CD4-positive, alpha-beta T cell treated with Interleukin-15 for 1 hour (primary cell): ENCODE data around the gene TTC3.

Source experiments
- DNase-seq: peaks from one replicate; pipeline ENCODE4 v3.0.0-alpha.2; 2020

The TTC3 gene

DNA sequence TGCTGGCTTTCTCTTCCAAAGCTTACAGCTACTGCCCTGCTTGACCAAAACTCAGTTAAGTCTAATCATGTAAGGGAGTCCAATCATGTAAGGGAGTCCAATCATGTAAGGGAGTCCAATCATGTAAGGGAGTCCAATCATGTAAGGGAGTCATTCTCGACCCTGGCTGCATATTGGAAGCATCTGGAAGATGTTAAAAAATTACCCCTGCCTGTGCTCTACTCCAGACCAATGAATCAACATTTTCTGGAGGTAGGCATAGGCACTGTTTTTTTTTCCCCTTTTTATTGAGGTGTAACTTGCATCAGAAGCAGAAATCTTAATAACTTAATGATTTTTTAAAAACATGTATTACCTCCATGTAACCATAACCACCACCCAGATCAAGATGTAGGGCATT lies 9.6 kb upstream of the TTC3 start:
- DNase-seq, result no peak

DNA sequence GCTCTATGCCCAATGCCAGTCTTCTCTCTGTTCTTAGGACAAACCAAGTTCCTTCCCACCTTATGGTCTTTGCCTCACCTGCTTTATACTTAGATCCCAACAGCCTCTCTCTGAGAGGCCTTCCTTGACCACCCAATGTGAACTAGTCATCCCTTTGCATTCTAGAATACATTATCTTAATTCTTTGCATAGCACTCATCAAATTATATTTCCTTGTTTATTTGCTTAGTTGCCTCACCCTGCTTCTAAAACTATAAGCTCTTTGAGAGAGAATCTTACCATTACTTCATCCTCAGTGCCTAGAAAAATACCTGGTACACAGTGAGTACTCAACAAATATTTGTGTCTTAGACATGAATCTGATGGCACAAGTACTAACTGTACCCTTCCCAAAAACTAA lies 8.2 kb upstream of the TTC3 start:
- no peak for DNase-seq

DNA sequence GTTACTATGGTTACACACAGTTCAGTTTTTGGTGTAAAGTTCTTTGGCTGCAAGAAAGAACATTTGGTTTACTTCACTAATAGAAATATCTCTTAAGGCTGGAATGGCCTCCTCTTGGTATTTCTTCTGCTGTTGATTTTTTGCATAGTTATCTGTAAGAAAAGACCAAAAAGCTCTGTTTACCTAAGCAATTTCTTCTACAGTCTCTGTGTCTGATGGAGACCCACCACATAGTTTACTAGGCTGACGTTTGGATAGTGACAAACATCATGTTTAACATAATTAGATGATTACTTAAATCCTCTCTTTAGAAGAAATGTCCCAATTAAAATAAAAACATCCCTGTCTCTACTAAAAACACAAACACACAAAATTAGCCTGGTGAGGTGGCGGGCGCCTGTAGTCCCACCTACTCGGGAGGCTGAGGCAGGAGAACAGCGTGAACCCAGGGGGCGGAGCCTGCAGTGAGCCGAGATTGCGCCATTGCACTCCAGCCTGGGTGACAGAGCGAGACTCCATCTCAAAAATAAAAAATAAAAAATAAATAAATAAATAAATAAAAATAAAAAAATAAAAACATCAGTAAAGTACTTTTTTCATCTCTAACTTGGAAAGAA lies 7.4 kb upstream of the TTC3 start:
- no peak for DNase-seq

DNA sequence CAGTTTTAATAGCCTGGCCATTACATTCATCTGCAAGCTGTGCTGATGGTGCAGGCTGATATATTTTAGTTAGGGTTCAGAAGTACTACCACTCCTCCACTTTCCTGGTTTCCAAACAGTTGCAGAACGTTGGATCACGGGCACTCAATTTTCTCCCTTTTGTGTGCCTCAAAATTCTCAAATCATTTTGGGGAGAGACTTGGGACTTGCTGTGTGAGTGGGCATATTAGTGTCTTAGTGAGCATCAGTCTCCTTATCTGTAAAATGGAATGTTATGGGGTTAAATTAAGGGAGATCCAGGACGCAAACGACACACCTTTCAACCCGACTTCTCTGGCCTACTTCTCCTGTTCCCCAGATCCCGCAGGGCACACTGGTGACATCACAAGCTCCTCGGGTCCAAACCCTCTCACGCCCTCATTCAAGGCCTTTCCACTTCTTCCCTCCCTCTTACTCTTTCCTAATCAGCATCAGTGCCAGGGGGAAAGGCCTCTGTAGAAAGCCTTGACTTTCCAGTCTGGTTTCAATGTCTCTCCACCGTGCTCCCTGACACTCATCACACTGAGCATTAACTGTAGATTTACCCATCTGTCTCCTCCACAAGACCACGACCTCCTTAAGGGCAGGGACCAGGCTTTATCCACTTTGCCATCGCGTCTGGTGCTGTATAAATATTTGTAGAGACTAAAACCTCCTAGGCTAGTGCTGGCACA lies 1.3 kb upstream of the TTC3 start:
- no peak for DNase-seq

DNA sequence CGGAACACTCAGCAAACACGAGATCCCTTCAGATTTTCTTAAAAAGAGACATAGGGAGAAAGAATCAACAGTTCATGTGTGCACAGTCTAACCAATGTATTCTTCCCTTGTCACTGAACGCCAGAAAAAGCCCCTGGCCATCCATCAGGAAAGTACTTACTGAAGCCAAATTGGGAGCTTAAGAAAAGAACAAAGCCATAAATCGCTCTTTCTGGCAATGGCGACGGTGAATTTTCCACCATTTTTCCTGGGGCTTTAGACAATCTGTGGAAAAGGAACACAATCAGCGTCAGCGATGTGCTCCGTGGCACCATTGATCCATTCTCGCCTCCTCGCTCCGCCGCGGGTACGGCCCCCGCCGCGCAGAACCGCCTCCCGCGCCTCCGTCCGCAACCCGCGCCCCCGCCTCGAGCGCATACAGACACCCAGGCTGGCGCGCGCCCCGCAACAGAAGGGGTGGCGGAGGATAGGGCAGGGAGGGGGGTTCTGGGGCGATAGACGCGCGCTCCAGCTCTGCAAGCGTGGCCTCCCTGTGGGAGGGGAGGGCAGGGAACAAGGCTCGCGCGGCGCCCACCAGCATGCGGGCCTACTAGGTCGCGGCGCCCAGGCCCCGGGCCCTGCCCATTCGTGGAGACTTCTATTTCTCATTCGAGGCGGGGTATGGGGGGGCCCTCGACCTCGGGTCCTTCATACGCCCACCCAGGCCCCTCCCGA lies 623 bp upstream of the TTC3 start:
- peak; percentile 85 for DNase-seq

DNA sequence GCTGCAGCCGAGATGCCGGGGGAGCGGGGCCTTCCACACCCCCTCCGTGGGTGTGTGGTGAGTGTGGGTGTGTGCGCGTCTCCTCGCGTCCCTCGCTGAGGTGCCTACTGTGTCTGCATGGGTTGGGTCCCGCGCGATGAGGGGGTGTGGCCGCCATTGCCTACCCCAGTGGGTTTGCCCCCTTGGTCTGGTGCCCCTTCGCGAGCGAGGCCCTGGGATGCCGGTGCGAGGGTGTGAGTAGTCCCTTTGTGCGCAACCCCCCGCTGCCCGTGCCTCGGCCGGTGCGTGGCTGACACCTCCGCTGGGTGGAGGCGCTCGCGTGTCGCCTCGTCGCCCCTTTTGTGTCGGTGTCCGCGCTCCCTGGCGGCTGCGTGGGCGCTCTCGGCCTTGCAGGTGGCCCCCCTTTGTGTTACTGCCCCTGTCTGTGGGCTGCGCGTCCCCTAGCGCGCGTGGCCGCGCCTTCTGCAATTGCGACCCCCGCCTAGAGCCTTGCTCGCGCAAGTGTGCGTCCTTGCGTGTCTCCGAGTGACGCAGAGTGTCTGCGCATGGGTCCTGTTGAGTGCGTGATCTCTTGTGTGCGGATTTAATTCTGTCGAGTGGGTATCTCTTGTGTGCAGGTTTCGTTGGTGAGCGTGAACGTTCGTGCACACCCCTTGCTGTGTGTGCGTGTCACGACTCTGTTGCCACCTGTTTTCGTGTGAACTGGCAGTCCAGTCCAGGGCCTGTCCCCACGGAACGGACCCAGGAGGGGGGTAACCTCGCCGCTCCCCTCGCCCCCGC lies 553 bp downstream of the TTC3 start:
- DNase-seq, result peak; percentile 86

DNA sequence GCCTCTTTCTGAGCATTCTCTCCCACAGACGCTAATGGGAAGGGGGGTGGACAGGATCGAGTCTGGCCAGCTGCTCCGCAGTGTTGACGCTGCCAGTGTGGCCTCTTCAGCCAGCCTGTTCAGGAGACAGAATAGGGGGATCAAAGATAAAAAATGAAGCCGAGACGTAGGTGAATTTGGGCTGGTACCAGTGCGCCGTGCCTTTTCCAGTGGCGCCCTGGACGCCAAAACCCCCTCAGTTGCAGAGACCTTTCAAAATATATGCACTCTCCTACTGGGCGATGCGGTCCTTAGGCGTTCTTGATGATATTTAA lies 1.1 kb downstream of the TTC3 start:
- no peak for DNase-seq

DNA sequence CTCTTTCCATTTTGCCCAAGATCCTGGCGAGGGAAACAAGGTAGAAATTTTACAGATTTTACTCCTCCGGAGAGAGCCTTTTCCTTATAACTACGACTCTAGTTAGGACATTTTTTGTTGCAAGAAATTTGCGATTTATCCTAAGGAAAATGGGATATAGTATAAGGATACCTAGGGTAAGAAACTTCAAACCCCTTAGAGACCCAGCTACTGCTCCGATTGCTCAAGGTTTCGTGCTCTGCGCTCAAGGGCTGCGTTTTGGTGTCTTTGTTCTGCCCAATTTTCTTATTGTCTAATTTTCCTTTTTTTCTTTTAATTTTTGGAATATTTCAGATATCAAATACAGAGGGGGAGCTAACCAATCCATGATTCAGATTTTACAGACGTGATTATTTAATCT lies 1.5 kb downstream of the TTC3 start:
- DNase-seq, result no peak

DNA sequence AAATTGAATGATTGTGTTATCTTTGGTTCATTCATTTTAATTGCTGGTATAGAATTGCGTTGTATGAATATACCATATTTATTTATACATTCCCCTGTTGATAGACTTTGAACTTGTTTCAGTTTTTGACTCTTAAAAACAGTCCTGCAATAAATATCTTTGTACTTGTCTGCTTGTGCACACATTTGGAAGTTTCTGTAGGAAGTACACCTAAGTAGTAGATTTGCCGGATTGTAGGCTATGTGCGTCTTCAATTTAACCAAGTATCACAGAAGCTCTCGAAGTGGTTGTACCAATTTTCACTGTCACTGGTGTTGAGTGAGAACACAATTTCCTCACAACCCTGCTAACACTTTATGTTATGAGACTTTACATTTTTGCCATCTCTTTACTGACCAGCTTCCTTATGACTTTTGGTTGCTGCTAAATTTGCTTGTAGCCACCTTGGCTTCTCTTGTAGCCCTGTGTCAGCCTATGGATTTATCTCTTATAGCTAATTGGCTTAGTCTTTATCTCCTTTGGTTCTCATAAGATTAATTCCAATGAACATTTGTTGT lies 2.2 kb downstream of the TTC3 start:
- no peak for DNase-seq

DNA sequence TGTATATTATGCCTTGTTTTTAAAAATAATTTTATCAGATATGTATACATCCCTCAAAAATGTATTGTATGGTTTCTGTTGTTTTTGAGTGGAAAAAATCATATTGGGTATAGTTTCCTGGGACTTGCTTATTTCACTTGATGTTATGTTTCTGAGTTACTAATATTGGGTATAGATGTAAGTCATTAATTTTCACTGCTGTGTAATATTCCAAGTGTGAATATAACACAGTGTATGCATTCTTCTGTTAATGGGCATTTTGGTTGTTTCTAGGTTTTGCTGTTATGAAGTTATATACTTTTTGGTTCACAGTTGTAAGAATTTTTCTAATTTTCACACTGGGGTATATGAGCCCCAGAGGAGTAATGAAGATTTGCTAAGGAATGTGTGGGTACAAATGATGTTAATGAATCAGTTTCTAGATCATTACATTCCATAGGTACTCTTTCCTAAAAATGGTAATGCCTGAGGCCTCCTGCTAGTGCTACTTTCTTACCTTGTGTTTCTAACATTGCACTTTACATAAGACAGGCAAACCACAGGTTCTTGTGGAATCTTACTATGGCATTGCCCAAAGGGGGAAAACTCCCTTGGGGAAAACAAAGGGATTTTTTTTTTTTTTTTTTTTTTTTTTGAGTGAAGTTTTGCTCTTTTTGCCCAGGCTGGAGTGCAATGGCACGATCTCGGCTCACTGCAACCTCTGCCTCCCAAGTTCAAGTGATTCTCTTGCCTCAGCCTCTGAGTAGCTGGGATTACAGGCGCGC lies 3.2 kb downstream of the TTC3 start:
- DNase-seq, result no peak

DNA sequence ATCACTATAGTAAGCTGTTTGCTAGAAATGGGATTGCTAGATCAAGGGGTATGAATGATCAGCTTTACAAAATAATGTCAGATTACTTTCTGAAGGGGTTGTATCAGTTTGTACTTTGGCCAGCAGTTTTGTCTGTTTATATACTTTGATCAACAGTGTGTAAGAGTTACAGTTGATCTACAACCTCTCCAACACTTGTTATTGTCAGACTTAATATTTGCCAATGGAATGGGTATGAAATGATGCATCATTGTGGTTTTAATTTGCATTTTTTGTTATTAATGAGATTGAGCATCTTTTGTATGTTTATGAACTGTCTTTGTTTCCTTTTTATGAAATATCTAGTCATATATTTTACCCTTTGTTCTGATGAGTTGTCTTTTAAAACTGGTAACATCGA lies 4.3 kb downstream of the TTC3 start:
- DNase-seq, result no peak

DNA sequence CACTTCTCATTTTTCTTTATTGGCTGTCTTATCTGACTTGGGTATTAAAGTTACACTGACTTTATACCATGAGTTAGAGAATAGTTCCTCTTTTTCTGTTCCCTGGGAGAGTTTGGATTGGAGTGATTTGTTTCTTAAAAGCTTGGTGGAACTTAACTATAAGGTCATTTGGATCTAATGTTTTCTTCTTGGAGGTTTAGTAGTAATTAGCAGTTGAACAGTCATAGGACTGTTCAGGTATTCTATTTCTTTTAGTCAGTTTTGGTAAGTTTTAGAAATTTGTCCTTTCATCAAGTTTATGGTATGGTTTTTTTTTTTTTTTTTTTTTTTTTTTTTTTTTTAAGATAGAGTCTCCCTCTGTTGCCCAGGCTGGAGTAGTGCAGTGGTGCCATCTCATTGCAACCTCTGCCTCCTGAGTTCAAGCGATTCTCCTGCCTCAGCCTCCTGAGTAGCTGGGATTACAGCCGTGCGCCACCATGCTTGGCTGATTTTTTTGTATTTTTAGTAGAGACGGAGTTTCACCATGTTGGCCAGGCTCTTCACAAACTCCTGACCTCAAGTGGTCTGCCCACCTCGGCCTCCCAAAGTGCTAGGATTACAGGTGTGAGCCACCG lies 6.3 kb downstream of the TTC3 start:
- no peak for DNase-seq

DNA sequence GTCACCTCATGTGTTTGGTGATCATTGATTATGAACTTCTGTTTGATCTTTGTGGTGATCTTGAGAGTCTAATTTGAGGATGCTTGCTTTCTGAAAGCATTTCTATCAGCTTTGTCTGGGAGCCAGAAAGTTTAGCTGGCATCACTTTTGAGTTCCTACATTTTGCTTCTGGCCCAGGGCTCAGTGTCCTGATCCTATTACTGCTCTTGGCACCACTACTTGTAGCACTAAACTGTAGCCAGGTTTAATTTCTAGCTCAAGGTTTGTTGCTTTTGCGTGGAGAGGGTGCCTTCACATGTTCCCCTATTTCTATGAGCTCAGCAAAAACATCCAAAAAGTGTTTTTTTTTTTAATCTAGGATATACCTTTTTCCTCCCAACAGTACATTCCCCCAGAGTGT lies 9.3 kb downstream of the TTC3 start:
- DNase-seq, result no peak

DNA sequence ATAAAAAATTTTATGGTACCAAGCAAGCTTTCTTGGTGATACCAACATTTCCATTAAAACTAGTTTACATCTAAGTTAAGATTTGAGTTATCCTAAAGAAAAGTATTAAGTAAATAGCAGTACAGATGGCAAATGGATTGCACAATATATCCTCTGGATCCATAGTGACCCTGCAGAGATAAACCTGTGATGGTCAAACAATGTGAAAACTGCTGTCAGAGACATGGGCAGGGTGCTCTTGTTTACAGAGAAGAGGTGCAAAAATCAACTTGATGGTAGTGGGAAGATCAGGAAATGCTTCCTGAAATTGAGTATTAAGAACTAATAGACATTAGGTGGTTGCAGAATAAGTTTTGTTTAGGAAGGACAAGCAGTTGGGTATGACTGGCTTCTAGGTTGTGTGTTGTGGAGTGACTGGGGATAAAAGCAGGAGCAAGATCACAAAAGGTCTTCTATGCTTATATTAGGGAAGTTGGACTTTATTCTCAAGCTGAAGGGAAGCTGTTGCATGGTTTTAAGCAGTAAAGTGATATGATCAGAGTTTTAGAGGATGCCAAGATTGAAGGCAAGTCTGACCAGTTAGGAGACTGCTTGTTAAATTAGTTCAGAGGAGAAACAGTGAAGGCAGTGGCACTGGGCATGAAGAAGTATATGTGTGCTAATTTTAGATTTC lies 9.9 kb downstream of the TTC3 start:
- no peak for DNase-seq

DNA sequence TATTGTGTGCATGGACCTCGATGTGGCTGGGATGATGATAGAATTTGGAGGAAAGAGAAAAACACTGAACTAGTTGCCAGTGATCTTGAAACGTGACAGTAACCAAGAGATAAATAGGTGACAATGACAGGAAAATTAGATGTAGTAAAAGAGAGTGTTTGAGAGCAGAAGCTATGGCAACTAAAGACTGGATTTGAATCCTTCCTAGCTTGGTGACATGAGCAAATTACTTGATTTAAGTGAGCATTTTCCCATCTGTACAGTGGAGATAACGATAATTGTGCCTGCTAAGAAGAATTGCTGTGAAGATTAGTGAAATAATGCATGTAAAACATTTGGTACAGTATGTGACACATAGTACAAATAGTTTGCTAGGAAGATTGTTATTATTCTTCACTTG lies 12.7 kb downstream of the TTC3 start:
- no peak for DNase-seq

DNA sequence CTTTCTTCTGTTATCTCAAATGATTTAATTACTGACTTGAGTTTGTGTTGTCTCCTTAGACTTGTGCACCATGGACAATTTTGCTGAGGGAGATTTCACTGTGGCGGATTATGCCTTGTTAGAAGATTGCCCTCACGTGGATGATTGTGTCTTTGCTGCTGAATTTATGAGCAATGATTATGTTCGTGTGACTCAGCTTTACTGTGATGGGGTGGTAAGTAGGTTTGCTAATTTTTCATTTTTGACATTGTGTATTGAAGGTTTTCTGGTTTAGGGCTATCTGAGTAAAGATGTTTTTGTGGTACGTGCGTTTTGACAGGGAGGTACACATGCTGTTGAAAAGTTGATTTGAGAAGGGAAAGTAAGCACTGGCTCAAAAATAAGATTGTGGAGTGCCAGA lies 14.1 kb downstream of the TTC3 start:
- DNase-seq, result no peak

DNA sequence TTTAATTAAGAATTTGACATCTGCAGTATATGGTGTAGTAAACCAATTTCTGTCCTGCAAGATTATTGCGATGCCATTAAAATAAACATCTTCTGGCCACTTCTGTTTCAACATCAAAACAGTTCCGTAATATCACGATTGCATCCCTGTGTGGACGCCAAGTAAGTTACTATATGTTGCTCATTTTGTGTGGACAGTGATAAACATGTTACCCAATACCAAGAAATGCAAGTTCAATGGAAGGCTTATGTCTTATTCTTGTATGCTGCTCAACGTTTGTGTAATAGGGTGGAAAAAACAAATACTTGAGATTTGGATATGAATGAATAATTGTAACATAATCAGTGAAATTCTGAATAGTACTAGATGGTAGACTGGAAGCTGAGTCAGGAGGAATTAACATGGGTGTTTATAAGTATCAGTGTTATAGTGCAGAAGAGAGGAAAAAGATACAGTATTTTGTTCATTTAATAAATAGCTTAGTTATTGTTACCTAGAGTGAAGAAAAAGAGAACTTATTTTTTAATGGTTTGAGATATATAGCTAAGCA lies 15.2 kb downstream of the TTC3 start:
- no peak for DNase-seq

DNA sequence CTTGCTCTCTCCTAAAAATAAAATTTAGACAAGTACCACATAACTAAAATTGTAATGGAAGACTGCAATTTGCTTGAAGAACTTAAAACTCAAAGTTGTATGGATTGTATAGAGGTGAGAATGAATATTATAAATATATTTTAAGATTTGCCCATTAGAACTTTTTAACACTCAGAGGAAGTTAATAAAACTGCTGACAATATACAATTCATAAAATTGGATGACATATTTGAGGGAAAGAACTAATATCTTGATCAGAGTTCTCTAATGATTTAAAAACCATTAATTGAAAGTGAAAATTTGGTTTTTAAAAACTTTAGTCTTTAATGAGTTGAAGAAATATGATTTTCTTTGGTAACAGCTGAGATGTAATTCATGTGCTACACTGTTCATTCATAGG lies 20.9 kb downstream of the TTC3 start:
- DNase-seq, result no peak

DNA sequence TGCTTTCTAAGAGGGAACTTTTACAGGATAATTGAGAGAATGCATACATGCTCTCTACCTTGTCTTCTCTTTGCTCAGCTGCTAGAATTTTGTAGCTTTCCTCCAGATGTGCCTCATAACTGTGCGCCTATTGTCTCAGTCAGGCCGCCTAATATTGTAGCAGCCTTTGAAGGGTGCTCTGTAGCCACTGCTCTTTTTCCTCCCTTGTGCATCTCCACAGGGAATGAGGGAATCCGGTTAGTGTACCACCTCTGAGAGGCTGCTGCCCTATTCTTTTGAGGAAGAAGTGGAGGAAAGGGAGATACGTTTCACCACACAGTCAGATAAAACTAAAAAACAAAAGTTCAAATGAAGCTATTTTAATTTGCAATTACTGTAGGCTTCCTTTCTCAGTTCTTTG lies 22.8 kb downstream of the TTC3 start:
- no peak for DNase-seq

DNA sequence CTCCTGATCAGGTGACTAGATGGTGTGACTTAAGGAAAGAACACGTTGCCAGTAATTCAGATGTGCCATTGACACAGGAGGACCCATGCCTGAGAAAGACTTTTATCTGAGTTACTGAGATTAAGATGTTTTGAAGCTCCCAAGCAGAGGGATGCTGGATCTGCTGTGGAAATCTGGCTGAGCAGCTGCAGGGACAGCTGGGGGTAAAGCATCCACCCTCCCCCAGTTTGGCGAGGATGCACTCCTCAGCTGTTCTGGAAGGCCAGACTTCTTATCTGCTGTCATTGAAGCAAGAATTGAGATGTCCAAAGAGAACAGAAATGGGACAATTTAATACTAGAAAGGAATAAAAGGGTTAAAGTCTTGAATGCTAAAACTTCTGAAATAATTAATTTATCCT lies 25.7 kb downstream of the TTC3 start:
- DNase-seq, result no peak

DNA sequence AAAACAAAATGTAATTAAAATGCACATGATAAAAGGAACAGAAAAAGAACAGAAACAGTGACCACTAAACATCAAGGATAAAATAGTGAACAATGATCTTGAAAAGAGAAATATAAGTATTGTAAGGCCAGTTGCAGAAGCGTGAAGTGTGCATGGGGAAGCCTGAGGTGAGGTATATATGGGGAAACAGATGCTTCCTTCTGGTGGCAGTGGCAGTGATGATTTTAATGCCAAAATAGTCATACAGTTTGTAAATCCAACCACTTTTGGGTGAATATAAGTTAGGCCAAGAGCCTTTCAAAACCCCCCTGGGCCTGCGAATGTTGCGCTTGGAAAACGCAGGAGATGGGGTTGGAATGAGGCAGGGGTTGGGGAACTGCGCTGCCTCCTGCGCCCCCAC lies 27.3 kb downstream of the TTC3 start:
- DNase-seq, result no peak
